Testis (tissue), 3 donors: ENCODE measurements around the gene PFKFB3. TPM values are rescaled to one million over a fixed set of nuclear protein-coding genes. Genes with fewer than 3 reads are reported as not detected.
A peak's percentile ranks its signal among the peaks of the same experiment; 100 is the strongest.

Experiments used
- DNase-seq: peaks from one replicate; pipeline ENCODE4 v3.0.0-alpha.2; 2019
- H3K27ac ChIP-seq, 2 donors: fragments of 200-600 bp; sonication (generic); one replicate each; pipeline ENCODE4 v1.5.1; 2019
- H3K27me3 ChIP-seq: fragments of 200-600 bp; sonication (generic); one replicate; pipeline ENCODE4 v1.5.1; 2019
- H3K36me3 ChIP-seq: fragments of 200-600 bp; sonication (generic); one replicate; pipeline ENCODE4 v1.5.1; 2017; ENCODE audit warnings: low read depth; ENCODE audit errors: missing control alignments
- H3K4me1 ChIP-seq: fragments of 200-600 bp; sonication (generic); one replicate; pipeline ENCODE4 v1.5.1; 2019
- H3K4me3 ChIP-seq, 2 donors: fragments of 200-600 bp; sonication (generic); one replicate each; pipeline ENCODE4 v1.5.1; 2017 to 2019
- H3K9me3 ChIP-seq: fragments of 200-600 bp; sonication (generic); one replicate; pipeline ENCODE4 v1.5.1; 2017
- CTCF ChIP-seq, 3 experiments: fragments of 450-650 bp in 2 of 3; fragments of 200-600 bp in 1 of 3; sonication (generic) in 1 of 3; IDR thresholded peaks; one replicate each; pipeline ENCODE4 v1.5.1; 2016 to 2019; ENCODE audit warnings: antibody characterized with exemption in 3 of 3, mild to moderate bottlenecking in 2 of 3, moderate library complexity in 1 of 3
- POLR2A ChIP-seq: fragments of 450-650 bp; IDR thresholded peaks from one replicate; pipeline ENCODE4 v1.6.1; 2017; ENCODE audit warnings: antibody characterized with exemption, mild to moderate bottlenecking, moderate library complexity
- WGBS, 2 donors: methylation state at CpG; one replicate each; pipeline ENCODE4 v1.1.5; 2018; 5-methylcytosine and 5-hydroxymethylcytosine counted together
- intact Hi-C: fragments of 100-400 bp; cut with DNase I; formaldehyde crosslinking; loops from one replicate; pipeline ENCODE4 v1.15.1; 2023; ENCODE audit warnings: low total_unique reads
- polyA plus RNA-seq: library from polyadenylated mRNA; stranded (reverse); fragments of 350-450 nt; fragmentation: Illumina TruSeq; extraction: RNeasy Lipid Tissue Mini Kit (QIAGEN cat#74804); gene quantifications from one replicate; pipeline ENCODE4 v1.2.3, GENCODE V29; 2014; ENCODE audit warnings: low read depth, low replicate concordance; ENCODE audit not compliant: insufficient read depth
- total RNA-seq, 2 donors: library from RNA; depleted of rRNA; stranded (reverse); fragments of >200 nt; gene quantifications; one replicate each; pipeline ENCODE4 v1.2.3, GENCODE V29; 2016

PFKFB3 gene
- total and polyA plus RNA-seq, 3 donors from 2014 or later, result 31.7 to 65.3 (median 53.9) TPM

- Histone ChIP-seq H3K4me3 (peak overlapping the region; percentile 13 to 18), H3K4me1 (peaks cover 3% of the 10 kb centered on the region), H3K36me3 (no peaks in the 10 kb centered on the region), H3K9me3 (no peaks in the 10 kb centered on the region), H3K27ac (no peak overlapping the region), H3K27me3 (no peaks in the 10 kb centered on the region)
- TF ChIP-seq POLR2A (no peak), CTCF (IDR thresholded peaks at IDR 0.05) (no peak)
- peak; percentile 75 for DNase-seq
- intact Hi-C loops, result no loop called here
- 56 to 65% methylated on average over 25 to 28 of the region's 29 CpGs for WGBS, 2 donors
These were observed 72.6 kb downstream of the PFKFB3 start for GRCh38 chr10:6275022-6275997.

GRCh38 chr10:6276356-6276755 is 73.6 kb downstream of the PFKFB3 start:
- intact Hi-C loops, result no loop called here
- Histone ChIP-seq H3K27ac (no peak overlapping the region), H3K9me3 (no peaks in the 10 kb centered on the region), H3K4me3 (no peak overlapping the region), H3K4me1 (peaks cover 3% of the 10 kb centered on the region), H3K36me3 (no peaks in the 10 kb centered on the region), H3K27me3 (no peaks in the 10 kb centered on the region)
- no peak for DNase-seq
- no peak for TF ChIP-seq POLR2A
- WGBS, 2 donors, result 60 to 74% methylated on average over 2 of the region's 2 CpGs

GRCh38 chr10:6278519-6279120 is 75.9 kb downstream of the PFKFB3 start:
- Histone ChIP-seq H3K4me3 (no peak overlapping the region), H3K9me3 (no peaks in the 10 kb centered on the region), H3K27ac (no peak overlapping the region), H3K4me1 (peaks cover 3% of the 10 kb centered on the region), H3K36me3 (no peaks in the 10 kb centered on the region), H3K27me3 (no peaks in the 10 kb centered on the region)
- WGBS, 2 donors, result 65 to 70% methylated on average over 9 of the region's 9 CpGs
- DNase-seq, result peak; percentile 30
- intact Hi-C loops, result no loop called here
- TF ChIP-seq CTCF (IDR thresholded peaks at IDR 0.05), result no peak
- no peak for TF ChIP-seq POLR2A

GRCh38 chr10:6279540-6280267 is 77.0 kb downstream of the PFKFB3 start:
- no peak for DNase-seq
- H3K4me3 ChIP-seq, result no peak overlapping the region
- no peaks in the 10 kb centered on the region for H3K27me3 ChIP-seq
- intact Hi-C loops, result no loop called here
- H3K36me3 ChIP-seq, result no peaks in the 10 kb centered on the region
- TF ChIP-seq POLR2A, result no peak
- TF ChIP-seq CTCF (IDR thresholded peaks at IDR 0.05), result no peak
- H3K4me1 ChIP-seq, result peaks cover 3% of the 10 kb centered on the region
- 72 to 83% methylated on average over 15 of the region's 15 CpGs for WGBS, 2 donors
- no peak overlapping the region for H3K27ac ChIP-seq
- no peaks in the 10 kb centered on the region for H3K9me3 ChIP-seq

- Histone ChIP-seq H3K4me1 (peaks cover 3% of the 10 kb centered on the region), H3K9me3 (no peaks in the 10 kb centered on the region), H3K27ac (no peak overlapping the region), H3K36me3 (no peaks in the 10 kb centered on the region), H3K27me3 (no peaks in the 10 kb centered on the region), H3K4me3 (no peak overlapping the region)
- DNase-seq, result no peak
- TF ChIP-seq POLR2A, result no peak
- TF ChIP-seq CTCF (IDR thresholded peaks at IDR 0.05), result no peak
- intact Hi-C loops, result no loop called here
- WGBS, 2 donors, result 80 to 87% methylated on average over 8 of the region's 8 CpGs
These were observed 77.6 kb downstream of the PFKFB3 start for GRCh38 chr10:6280291-6280690.
